GM10847 (cell line): ENCODE results near the gene OR10A2.

Experiments
- POLR2A ChIP-seq: IDR thresholded peaks from 2 replicates; pipeline ENCODE4 v1.6.1; 2011; ENCODE audit not compliant: insufficient read length; ENCODE audit errors: extremely low read depth

The OR10A2 gene, protein sequence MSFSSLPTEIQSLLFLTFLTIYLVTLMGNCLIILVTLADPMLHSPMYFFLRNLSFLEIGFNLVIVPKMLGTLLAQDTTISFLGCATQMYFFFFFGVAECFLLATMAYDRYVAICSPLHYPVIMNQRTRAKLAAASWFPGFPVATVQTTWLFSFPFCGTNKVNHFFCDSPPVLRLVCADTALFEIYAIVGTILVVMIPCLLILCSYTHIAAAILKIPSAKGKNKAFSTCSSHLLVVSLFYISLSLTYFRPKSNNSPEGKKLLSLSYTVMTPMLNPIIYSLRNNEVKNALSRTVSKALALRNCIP

GRCh38 chr11:6862961-6863360, at the start of gene OR10A2:
TSS of gene OR10A2 (plus strand) at chr11:6863057. CDS start at chr11:6869755, 6,698 bp downstream.
- TF ChIP-seq POLR2A = no peak

DNA sequence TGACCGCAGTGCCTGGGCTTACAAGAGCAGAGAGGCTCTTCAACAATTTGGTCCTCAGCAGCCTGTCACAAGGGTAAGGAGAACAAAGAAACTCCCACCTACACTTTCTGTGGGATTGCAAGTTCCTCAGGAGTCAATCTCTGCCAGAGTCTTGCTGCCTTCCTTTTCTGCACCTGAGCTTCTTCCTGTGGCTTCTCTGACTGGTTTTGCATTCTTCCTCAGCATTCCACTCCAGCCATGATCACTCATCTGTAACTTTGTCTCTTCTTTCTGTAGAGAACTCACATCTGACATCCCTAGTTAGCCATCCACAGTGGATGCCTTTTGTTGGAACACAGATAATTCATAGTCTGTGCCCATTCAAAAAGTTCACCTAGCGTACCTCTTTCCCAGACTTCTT, 49.2 kb upstream of the OR10A2 start:
- TF ChIP-seq POLR2A = no peak

GRCh38 chr11:6817694-6818093, 45.2 kb upstream of the OR10A2 start:
- no peak for TF ChIP-seq POLR2A

- TF ChIP-seq POLR2A = no peak
These were observed 43.9 kb upstream of the OR10A2 start for GRCh38 chr11:6818967-6819366.

- no peak for TF ChIP-seq POLR2A
These were observed 38.6 kb upstream of the OR10A2 start for GRCh38 chr11:6824136-6824823.

- TF ChIP-seq POLR2A = no peak
These were observed 37.6 kb upstream of the OR10A2 start for GRCh38 chr11:6825231-6825744.

DNA sequence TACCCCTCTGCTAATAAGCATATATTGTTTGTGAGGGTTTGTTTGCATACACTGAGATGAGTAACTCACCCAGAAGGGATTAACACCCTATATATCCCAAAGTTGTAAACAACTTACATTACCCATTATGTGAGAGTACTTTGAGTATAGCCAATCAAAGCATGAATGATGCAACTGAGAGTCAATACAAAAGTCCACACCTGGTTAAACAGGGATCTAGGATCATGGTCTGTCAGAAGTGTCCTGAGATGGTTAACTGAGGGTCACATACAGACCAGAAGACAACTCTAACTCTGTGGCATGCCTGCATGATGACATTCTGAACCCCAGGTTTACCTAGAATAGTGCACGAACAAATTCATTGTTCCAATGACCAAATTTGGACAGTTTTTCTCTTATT, 34.8 kb upstream of the OR10A2 start:
- TF ChIP-seq POLR2A = no peak

- TF ChIP-seq POLR2A = no peak
These were observed 29.5 kb upstream of the OR10A2 start for GRCh38 chr11:6833356-6833755.

GRCh38 chr11:6834021-6834420, 28.8 kb upstream of the OR10A2 start:
- no peak for TF ChIP-seq POLR2A

- TF ChIP-seq POLR2A = no peak
These were observed 21.2 kb upstream of the OR10A2 start for GRCh38 chr11:6841694-6842093.

DNA sequence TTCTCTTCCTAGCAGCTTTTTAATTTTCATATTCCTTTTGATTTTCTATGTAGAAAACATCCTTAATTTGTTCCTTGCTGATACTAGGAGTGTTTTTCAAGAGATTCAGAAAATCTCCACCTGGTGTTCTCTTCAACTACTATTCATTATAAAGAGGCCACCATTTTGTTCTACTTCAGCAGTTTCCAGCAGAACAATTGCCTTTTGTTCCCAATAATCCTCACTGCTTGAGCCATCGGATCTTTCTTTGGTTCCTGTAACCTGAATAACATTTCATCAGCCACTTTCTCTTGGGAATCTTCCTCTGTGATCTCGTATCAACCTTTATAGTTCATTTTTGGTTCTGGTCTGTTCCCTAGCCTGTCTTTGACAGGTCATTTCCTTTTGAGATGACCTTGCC, 19.2 kb upstream of the OR10A2 start:
- no peak for TF ChIP-seq POLR2A

DNA sequence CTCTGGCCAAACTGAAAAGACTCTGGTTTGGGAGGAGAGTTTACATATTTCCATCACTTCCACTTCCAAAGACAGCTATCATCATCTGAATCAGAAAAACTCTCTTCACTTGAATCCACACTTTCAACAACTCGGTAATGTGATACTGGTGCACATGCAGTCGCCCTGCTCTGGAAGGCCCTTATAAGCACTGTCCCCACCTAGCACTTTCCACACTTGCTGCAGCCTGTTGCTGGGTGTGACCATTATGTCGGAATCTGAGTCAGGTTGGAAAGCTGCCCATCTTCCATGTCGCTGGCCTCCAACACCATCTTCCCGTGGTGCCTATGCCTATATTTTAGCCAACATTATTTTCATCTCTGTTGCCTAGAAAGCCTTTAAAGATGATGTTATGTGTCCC, 18.5 kb upstream of the OR10A2 start:
- TF ChIP-seq POLR2A = no peak

DNA sequence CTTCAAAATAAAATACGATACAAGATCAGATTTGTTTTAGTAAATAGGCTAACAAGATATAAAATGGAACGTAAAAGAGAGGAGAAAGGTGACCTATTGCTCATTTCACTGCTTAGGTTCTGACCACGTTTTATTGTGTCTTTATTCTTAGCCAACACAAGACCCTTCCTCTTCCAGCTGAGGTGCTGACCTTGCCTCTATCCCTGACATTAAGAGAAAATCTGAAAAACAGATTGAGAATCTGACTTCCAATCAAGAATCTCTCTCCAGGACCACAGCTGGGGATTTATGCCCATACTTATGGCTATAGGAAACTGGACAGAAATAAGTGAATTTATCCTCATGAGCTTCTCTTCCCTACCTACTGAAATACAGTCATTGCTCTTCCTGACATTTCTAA, 17.5 kb upstream of the OR10A2 start, which contains the start of gene OR10A5:
Gene OR10A5 (plus strand): TSS at position 301 of the 400 bp plus-strand sequence. CDS start 0 bp downstream, at position 301.
- TF ChIP-seq POLR2A = no peak

DNA sequence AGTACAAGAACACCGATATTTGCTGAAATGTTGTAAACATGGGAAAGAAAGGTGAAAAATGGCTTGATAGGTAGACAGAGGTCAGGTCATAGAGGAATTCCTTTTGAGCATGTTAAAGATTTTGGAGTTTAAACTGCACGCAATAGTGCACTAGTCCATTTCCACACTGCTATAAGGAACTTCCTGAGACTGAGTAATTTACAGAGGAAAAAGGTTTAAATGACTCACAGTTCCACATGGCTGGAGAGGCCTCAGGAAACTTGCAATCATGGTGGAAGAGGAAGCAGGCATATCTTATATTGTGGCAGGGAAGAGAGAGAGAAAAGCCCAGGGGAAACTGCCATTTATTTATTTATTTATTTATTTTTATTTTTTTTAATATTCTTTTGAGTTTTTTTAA, 12.3 kb upstream of the OR10A2 start:
- no peak for TF ChIP-seq POLR2A

- no peak for TF ChIP-seq POLR2A
These were observed 6.8 kb upstream of the OR10A2 start for GRCh38 chr11:6855971-6856541.

- TF ChIP-seq POLR2A = no peak
These were observed 6.0 kb upstream of the OR10A2 start for GRCh38 chr11:6856871-6857270.
